Activated B cell treated with CpG ODN at 0.5 μM for 24 hours (primary cell): ENCODE results near the gene PTCH1. TPM values are rescaled to one million over a fixed set of nuclear protein-coding genes. Genes with fewer than 3 reads are reported as not detected.

Experiments used
- ATAC-seq: fragments of 200-7000 bp; cut with Tn5 transposase; one replicate; pipeline ENCODE4 v1.10.0; 2021; ENCODE audit warnings: low read depth, mild to moderate bottlenecking, moderate library complexity
- CTCF ChIA-PET: fragments of 350-600 bp; sonication (Branson Sonifier 250); formaldehyde crosslinking; loops from one replicate; lab custom pipeline; 2021; ENCODE audit warnings: antibody characterized with exemption; lab: Charles Lee
- POLR2A ChIA-PET: fragments of 350-600 bp; sonication (Branson Sonifier 250); formaldehyde crosslinking; loops from one replicate; lab custom pipeline; 2021; ENCODE audit warnings: antibody characterized with exemption; lab: Charles Lee
- DNase-seq: peaks from one replicate; pipeline ENCODE4 v3.0.0; 2022
- H3K27ac Mint-ChIP-seq: one replicate; pipeline ENCODE4 v1.8.0; 2020; ENCODE audit warnings: mixed read lengths
- H3K27me3 Mint-ChIP-seq: one replicate; pipeline ENCODE4 v1.8.0; 2021; ENCODE audit warnings: mixed read lengths
- H3K36me3 Mint-ChIP-seq: one replicate; pipeline ENCODE4 v1.8.0; 2021; ENCODE audit warnings: low read depth, mixed read lengths
- H3K4me1 Mint-ChIP-seq: one replicate; pipeline ENCODE4 v1.8.0; 2021; ENCODE audit warnings: mixed read lengths
- H3K4me3 Mint-ChIP-seq: one replicate; pipeline ENCODE4 v1.8.0; 2020; ENCODE audit warnings: mild to moderate bottlenecking, mixed read lengths
- H3K9me3 Mint-ChIP-seq: one replicate; pipeline ENCODE4 v1.8.0; 2020; ENCODE audit warnings: mixed read lengths
- CTCF ChIP-seq: fragments of 200-600 bp; IDR thresholded peaks from one replicate; pipeline ENCODE4 v1.8.0; 2022; ENCODE audit warnings: antibody characterized with exemption, mild to moderate bottlenecking
- intact Hi-C: fragments of 100-400 bp; cut with micrococcal nuclease; formaldehyde crosslinking; loops from one replicate; pipeline ENCODE4 v1.15.1; 2024
- total RNA-seq: library from RNA; stranded (reverse); gene quantifications from 2 replicates; pipeline ENCODE4 v1.2.3, GENCODE V29; 2022

Gene PTCH1
- total RNA-seq, 1 donor from 2014 or later, result 8.6 TPM

- ChIA-PET POLR2A (interaction anchor here (1.0 to 1.7 kb wide), 4 partner anchors 12 to 31 kb away, joined by 4 to 5 read pairs (median 4); no protein-coding TSS in a partner anchor), CTCF (no interaction called here)
- Mint-ChIP-seq H3K36me3 (no peaks in the 10 kb centered on the region), H3K27me3 (peaks cover 8% of the 10 kb centered on the region), H3K27ac (peak overlapping the region; percentile 85), H3K4me1 (peaks cover 19% of the 10 kb centered on the region), H3K4me3 (peak overlapping the region; percentile 76), H3K9me3 (no peaks in the 10 kb centered on the region)
- intact Hi-C loops, result loop anchor here (1.0 kb wide), 2 partner anchors 15 to 32 kb away; no protein-coding TSS in a partner anchor
- no peak for TF ChIP-seq CTCF
- DNase-seq (no peak), ATAC-seq (peak; percentile 40)
These were observed 22.8 kb downstream of the PTCH1 start for GRCh38 chr9:95494022-95494415.

- Mint-ChIP-seq H3K27me3 (peaks cover 5% of the 10 kb centered on the region), H3K36me3 (no peaks in the 10 kb centered on the region), H3K4me3 (peak overlapping the region; percentile 76), H3K4me1 (peaks cover 19% of the 10 kb centered on the region), H3K9me3 (no peaks in the 10 kb centered on the region), H3K27ac (no peak overlapping the region)
- DNase-seq, result no peak
- POLR2A ChIA-PET, result interaction anchor here (1.0 to 1.7 kb wide), 3 partner anchors 13 to 17 kb away, joined by 4 to 5 read pairs (median 4); no protein-coding TSS in a partner anchor
- CTCF ChIA-PET, result no interaction called here
- ATAC-seq, result no peak
- intact Hi-C loops, result no loop called here
- no peak for TF ChIP-seq CTCF
These were observed 23.4 kb downstream of the PTCH1 start for GRCh38 chr9:95493402-95493801.

- Mint-ChIP-seq H3K4me1 (peaks cover 19% of the 10 kb centered on the region), H3K36me3 (no peaks in the 10 kb centered on the region), H3K4me3 (no peak overlapping the region), H3K9me3 (no peaks in the 10 kb centered on the region), H3K27ac (no peak overlapping the region), H3K27me3 (peaks cover 2% of the 10 kb centered on the region)
- no peak for TF ChIP-seq CTCF
- intact Hi-C loops, result no loop called here
- ChIA-PET POLR2A (no interaction called here), CTCF (no interaction called here)
- DNase-seq, result no peak
- ATAC-seq, result no peak
These were observed 25.0 kb downstream of the PTCH1 start for GRCh38 chr9:95491543-95492320.

- no peaks in the 10 kb centered on the region for H3K27me3 Mint-ChIP-seq
- DNase-seq (no peak), ATAC-seq (no peak)
- no peak overlapping the region for H3K27ac Mint-ChIP-seq
- ChIA-PET POLR2A (no interaction called here), CTCF (no interaction called here)
- H3K9me3 Mint-ChIP-seq, result no peaks in the 10 kb centered on the region
- H3K36me3 Mint-ChIP-seq, result no peaks in the 10 kb centered on the region
- intact Hi-C loops, result no loop called here
- H3K4me3 Mint-ChIP-seq, result no peak overlapping the region
- TF ChIP-seq CTCF, result no peak
- H3K4me1 Mint-ChIP-seq, result peaks cover 8% of the 10 kb centered on the region
These were observed 27.8 kb downstream of the PTCH1 start for GRCh38 chr9:95488954-95489353.

GRCh38 chr9:95486318-95486717 lies 30.5 kb downstream of the PTCH1 start:
- Mint-ChIP-seq H3K9me3 (no peaks in the 10 kb centered on the region), H3K27ac (no peak overlapping the region), H3K27me3 (peaks cover 9% of the 10 kb centered on the region), H3K4me3 (no peak overlapping the region), H3K36me3 (peaks cover 1% of the 10 kb centered on the region), H3K4me1 (no peaks in the 10 kb centered on the region)
- CTCF ChIA-PET, result no interaction called here
- intact Hi-C loops, result no loop called here
- ATAC-seq, result no peak
- no peak for DNase-seq
- POLR2A ChIA-PET, result no interaction called here
- no peak for TF ChIP-seq CTCF
